NCI-H2081 treated with DMSO at 0.1 percent for 48 hours (cell line): ENCODE data around the gene NEDD4L.

Source experiments
- DNase-seq: peaks from one replicate; lab custom pipeline; 2025; lab: John Stamatoyannopoulos, UW

Gene NEDD4L

DNA sequence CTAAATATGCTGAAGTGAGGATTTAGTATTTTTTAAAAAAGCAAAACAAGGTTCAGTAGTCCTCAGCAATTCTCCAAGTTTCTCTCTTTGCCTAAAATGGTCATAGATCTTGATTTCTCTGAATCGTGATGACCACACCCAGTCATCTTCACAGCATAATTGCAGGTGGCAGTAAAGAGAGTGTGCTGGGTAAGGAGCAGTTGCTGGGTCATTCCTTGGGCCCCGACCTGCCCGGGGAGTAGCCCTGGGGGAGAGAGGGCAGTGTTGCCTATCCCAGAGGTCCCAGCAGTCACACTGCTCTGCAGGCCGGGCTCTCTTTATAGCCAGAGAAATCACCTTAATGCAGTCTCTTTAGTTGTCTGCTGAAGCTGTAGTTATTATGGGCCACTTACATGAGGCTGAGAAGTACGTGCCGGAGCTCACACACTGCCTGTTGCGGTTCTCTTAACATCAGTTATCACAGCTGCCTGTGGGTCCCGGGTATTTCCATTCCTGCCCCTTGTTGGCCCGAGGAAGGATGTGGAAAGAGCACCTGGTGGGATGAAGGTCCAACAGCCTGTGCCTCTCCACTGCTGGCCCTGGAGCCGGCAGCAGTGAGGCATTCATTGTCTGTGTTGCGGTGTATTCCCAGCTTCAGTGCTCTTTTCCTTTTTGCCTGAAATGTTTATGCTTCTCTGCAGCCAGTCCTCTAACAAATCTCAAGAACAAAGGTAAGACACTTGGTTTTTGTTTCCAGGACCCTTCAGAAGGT is 354.8 kb downstream of the NEDD4L start:
- no peak for DNase-seq

DNA sequence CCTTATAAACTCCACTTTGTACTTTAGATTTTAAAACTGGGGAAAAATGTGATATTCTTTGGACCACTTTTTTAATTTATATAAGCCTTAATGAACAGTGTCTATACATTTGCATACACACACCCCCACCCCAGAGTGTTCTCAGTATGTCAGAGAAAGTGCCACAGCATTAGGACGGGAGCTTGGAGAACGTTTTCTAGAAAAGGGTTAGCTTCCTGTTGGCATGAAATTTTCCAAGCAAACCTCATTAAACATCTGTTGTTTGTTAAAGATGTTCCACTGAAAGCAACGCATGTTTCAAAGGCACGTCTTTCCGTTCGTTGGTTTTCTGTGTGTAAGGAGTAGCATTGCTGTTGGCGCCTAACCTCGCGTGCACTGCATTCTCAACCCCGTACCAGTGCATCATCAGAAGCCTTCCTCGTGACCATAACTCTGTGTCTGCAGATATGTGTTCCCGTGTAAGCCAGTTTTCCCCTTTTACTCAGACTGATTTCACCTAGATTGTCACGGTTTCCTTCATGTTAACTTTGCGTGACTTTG is 356.4 kb downstream of the NEDD4L start:
- no peak for DNase-seq

DNA sequence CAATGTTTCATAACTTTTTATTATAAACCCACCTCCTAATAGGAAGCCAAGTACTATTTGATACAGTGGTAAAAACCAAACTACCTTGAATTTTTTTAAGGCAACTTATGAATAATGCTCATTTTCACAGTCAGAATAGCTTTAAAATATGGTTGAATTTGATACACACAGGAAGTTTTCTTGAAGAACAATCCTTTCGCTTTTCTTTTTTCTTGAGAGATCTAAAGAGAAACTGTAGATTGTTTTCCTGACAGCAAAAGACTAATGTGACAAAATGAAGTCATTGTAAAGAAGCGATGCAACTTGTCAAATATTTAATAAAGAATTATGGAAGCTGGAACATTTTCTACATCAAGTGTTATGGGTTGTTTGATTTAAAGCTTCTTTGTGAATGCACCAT is 357.2 kb downstream of the NEDD4L start:
- DNase-seq: no peak

DNA sequence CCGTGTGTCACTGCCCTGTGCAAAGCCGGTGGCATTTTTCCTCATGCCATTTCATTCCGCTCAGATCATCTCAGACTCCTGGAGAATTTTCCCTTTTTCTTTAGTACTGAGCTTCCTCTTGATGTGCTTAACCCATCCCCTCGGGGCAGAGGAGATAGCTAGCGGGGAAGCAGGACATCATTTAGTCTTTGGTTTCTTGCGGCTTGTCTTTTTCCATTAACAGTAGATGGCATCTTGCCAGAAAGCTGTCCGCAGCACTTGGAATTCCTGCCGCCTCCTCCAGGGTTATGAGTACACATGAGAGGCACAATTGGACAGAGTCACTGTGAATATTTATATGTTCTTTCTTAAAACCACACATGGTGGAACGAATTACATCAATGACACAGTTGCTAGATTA is 358.2 kb downstream of the NEDD4L start:
- DNase-seq: no peak

DNA sequence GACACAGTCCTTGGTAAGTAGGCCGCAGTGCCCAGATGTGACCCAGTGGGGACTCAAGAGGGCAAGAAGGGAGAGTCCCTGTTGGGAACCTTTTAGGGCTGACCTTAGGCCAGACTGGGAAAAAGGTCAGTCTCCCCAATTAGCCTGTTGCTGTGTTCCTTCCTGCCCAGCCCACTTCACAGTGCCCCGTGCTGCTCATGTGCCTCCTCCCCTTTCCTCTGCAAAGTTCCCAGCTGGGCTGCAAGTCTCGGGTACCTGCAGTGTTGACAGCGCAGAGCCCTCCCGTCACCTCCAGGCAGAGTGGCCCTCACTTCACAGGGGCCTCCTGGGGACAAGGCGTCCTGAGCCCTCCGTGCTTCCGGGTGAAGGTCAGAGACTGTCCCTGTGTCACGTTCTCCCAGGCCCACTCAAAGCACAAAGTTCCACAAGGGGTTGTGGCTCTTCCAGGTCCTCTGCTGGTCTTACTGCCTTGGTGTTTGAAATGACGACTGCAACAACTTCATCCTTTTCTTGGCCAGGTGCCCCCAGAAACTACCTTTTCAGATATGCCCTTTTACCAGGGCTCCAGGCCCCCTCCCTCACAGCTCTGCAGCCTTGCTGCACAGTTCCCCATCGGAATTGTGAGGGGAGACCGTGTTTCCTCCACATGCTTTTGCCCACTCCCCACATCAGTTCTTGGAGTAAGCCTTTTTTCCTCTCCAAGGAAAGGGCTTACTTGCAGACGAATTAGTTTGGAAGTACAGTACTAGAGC is 359.1 kb downstream of the NEDD4L start:
- DNase-seq: no peak

DNA sequence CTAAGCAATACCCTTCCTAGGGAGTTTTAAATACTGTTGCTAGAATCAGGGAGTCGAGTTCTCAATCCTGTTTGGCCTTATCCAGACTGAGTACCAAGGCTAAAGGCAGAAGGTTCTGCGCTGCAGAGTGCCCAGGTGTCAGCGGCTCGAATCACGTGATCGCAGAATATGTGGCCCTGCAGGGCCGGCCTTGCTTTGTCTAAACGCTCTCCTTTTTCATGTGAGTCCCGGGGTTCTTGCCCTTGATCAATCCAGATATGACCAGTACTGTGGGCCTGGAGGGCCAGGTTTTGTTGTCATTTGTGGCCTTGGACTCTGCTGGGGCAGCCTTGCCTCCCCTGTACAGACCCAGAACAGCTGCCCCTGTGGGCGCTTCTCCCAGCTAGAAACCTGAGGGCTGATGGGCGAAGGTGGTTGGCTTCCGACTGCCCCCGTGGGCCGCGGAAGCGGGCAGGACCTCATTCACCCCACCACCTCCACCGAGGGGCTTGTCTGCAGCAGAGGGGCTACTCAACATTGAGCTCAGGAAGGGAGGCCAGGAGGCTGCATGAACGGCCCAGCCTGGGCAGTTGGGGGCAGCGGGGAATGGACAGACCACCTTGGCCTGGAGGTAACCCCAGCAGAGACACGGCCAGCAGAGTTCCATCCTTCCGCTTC is 359.9 kb downstream of the NEDD4L start:
- DNase-seq: no peak

DNA sequence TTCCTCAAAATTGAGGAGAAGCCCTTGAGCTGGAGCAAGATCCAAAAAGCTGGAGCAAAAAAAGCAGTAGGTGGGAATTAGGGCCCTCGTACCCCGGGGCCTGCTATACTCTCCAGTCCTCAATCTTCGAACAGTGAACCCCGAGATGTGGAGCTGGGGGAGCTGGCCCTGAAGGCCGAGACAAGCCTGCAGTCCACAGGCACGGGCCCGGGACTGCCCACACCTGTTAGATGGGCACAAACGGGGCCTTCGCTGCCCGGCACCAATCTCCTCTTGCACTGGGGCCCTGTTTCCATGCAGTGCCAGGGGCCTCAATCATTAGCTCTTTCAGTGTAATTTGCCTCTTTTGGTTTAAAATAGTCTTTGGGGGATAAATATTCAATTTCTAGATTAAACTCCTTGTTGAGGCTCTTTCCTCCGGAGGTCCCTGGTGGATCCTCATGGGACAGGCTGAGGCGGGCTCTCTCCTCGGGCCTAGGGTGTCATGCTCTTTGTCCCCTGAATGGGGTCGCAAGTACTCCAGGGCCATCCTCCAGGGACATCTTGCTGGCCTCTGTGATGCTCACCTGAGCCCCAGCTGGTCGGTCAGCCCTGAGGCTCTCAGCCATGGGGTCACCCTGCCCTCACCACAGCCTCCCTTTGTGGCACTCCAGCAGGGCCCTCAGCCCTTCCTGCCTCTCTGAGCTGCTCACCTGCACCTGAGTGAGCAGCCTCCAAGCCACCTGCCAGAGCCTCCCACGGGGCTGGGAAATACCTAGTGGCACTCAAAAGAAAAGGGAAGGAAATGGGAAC is 361.3 kb downstream of the NEDD4L start:
- no peak for DNase-seq

DNA sequence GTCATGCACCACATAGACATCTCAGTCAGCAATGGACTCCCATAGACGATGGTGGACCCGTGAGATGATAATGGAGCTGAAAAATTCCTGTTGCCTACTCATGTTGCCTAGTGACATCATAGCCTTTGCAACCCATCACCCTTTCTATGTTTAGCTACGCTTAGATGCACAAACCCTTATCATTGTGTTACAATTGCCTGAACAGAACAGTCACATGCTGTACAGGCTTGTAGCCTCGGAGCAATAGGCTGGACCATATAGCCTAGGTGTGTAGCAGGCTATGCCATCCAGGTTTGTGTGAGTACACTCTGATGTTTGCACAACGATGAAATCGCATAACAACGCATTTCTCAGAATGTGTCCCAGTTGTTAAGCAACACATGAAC is 363.2 kb downstream of the NEDD4L start:
- DNase-seq: no peak

DNA sequence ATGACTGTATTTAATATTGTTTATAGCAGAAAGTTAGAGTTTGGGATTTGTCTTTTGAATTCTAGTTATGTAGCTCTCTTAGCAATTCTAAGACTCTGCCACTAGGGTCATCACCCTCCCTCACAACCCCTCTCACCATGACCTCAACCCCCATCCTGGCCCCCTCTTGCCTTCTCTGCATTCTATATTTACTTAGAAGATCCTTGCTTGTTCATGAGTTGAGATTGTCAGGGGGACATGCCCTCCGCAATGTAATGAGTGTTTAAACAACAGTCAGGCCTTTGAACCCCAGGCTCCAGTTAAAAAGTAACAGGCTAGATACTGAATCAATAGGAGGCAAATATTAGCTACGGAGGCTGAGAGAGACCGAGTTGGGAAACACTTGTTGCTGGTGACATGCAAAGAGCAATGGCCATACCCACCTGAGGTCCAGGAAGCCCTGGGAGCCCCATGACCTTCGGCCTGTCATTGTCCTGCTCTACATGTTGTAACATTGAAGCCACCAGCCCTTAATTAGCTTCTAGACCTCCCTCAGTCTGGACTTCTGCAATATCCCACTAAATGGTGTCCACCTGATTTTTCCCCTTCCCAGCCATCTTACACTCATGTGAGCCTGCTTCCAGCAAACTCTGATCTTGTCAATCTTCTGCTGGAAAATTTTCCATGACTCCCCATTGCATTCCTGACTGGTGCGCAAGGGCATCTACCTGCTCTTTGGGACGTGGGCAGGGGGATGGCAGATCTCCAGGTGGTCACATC is 363.8 kb downstream of the NEDD4L start:
- DNase-seq: no peak

DNA sequence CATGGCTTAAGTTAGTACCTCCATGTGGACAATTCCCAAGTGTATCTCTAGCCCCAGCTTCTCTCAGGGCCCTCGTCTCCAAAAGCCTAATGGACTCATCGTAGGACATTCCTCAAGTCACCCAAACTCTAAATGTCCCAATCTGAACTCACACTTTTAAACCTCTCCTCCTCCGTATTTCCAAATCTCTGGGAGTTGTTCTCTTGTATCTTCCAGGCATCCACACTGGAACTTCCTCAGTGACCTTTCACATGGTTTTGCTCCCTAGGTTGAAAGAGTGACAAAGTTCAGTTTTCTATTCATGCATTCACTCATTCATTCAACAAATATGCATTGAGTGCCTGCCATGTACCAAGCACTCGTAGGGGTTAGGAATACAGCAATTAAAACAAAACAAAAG is 364.6 kb downstream of the NEDD4L start:
- no peak for DNase-seq

DNA sequence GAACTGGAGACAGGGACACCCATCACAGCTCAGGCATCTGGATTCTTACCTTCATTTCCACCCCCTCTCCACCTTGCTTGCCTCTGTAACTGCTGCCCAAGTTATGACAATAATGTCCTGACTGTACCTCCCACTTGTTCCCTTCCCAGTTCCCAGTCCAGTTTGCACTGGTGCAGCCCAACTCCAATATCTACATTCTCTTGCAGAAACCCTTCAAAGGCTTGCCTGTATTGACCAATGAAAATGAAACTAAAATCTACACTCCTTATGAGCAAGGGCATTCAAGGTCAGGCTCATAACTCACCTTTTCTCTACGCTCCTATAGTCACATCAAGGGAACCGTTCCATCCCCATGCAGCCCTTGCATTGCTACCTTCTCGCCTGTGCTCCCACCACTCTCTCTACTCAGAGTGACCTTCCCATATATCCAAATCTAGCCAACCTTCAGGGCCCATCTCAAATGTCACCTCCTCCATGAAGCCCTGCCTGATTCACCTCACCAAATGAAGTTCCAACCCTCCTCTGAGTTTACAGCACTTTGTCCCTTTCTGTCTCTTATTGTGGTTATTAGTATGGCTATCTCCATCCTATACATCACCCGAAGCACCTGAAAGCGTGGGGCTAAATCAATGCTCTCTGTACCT is 365.9 kb downstream of the NEDD4L start:
- DNase-seq: no peak

DNA sequence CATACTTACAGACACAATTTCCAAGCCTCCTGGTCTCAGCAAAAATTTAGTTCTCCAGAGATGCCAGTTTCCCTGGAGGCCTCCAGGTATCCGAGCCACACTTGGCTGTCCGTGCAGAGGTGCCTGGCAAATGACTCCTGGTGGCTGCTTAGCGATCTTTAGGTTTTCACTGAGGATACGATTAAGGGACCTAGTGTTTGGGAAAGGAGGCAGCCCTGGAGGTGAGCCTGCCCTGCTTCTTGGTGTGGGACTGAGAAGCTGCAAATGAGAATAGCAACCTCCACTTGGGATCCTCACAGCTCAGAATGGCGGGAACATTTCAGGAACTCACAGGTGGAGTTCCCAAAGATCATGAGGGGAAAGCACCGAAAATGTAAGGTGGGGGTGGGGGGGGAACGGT is 367.3 kb downstream of the NEDD4L start:
- no peak for DNase-seq

DNA sequence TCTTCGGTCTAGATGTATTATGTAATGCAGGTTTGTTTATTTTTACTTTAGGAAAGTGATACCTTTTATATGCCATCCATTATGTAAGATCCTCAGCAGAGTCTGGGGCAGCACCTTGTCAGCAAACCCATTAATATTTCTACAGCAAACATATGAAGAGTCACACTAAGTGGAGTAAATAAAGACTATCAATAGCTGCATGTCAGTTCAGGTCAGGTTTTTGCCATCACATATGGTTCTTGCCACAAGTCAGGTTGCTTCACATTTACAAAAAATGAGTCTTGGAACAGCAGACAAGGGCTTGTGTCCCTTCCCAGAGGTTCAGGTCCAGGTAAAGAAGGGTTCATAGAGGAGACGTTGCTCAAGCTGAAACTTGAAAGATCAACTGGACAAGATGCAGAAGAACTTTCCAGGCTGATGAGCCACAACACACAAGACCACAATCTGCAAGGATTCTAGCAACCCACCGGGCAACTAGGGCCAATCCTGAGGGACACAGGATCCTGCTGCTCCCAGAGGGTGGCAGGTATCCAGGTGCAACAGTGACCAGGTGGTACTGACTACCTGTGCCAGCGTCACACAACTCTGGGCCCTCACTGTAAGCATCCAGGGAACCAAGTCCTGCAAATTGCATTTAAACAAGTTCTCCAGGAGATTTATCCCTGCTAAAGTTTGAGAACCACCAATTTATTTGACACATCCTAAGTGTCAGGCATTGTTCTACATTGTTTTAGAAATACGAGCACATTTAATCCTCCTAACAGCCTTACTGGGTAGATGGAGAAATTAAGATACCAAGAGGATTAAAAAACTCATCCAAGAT is 369.0 kb downstream of the NEDD4L start:
- no peak for DNase-seq

DNA sequence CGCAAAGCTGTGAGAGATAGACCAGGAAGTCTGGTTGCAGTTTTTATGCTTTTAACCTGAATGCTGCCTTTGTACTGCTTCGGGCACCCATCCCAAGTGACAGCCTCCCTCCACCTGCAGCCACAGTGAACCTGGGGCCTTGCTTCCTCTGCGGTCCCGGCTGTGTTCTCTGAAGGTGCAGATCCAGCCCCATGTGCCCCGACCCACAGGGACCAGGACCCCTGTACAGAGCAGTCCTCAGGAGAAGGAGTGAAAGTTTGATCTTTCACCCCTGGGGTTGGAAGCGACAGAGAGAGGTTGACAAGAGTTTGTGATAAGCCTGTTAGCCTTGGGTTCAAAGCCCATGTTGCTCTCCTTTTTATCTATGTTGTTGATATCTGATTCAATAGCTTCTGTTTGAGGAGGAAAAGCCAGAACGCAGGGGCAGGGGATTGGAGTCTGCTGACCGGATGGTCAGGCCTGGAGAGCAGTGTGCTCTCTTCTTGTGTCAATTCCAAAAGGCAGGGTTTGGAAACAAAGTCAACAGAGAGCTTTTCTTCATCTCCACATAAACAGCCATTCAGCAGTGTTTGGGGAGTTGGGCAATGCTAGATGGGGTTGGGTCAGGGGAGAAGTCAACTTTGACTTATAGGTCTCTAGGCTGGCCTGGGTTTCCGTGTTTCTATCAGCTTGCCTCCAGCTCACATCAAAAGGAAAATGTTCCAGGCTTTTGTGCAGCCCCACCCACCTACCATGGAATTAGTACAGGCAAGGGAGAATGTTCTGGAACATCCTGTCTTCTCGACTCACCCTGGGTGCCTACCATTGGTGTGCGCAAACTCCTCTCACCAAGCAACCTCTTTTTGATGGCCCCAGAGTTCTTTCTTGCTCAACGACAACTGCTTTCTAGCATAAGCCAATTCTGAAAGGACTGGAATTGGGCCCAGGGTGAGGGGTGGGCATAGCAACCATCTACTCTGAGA is 369.9 kb downstream of the NEDD4L start:
- DNase-seq: no peak

DNA sequence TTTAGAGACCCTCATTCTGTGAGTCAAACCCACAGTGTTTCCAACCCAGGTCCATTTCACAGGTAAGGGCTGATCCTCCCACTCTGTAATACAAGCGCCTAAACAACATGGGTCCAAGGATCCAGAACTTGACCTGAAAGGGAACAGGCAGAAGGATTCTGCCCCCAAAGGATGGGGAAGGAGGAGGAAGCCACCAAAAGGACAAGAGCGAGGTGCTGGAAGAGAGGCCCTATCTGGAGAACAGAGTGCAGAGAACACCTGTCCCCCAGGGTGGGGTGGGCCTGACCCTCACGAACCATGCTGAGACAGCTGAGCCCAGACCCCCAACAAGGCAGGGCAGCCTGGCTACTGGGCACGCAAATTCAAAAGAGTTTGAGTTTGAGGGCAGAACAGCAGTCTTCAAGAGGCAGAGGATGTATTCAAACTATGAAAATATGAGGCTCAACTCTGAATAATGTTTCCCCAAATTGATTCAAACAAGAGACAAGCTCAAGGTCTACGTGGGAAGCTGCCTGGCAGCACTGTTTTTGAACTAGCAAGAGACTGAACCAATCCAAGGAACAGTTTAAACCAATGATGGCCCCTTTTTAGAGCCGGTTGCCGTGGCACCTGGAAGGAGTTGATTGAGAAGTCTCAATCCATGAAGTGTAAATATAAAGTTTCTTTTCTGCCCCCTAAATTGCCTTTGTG is 372.1 kb downstream of the NEDD4L start:
- no peak for DNase-seq

DNA sequence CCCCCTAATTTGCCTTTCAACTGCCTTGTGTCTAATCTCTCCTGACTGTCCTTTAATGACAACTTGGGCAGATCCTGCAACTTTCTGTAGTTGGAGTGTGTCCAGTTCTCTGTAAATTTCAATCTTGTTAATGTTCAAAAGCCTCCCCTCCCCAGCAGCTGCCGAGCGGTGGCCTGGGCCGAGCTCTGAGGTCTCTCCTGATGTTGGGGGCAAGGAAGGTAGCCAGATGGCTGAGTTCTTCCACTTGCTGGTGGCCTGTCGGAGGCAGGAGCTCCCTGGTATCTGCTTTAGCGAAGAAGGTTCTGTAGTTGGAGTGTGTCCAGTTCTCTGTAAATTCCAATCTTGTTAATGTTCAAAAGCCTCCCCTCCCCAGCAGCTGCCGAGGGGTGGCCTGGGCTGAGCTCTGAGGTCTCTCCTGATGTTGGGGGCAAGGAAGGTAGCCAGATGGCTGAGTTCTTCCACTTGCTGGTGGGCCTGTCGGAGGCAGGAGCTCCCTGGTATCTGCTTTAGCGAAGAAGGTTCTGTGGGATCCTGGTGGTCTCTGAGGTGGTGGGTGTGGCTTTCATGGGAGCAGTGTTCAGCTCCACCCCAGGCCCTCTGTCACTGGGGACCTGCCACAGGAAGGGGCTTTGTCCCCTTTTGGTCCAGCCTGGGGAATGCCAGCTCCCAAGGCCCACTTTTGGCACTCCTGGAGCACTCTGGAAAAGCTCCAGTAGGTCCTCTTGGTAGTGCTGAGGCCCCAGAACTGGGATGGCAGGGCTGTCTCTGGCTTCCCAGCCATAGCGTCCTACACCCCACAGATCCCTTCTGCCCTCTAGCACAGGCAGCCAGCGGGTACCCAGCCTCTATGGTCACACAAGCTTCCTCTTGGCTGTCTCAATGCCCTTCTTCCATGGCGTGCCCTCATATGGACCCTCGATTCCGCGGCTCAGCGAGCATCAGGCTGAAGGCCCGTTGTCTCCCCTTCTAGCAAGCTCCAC is 373.0 kb downstream of the NEDD4L start:
- DNase-seq: no peak

DNA sequence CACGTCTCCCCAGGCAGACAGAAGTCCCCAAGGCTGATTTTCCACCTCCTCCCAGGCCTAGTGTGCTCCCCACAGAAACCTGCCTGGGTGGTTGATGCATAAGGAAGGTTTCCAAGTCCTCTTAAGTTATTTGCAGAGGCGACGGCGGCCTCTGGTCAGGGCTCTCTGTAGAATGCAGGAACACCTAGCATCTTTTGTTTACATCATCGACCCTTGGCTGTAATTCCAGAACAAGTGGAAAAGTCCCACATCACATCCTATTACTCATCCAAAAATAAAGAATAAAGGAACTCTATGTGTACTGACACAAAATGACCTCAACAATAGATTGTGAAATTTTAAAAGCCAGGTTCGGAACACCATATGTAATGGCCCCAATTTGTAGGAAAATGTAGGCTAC is 373.7 kb downstream of the NEDD4L start:
- DNase-seq: no peak
